HCT116 (cell line): ENCODE results near the gene GALK1. TPM values are rescaled to one million over a fixed set of nuclear protein-coding genes. Genes with fewer than 3 reads are reported as not detected.

Experiments
- ATAC-seq: fragments of 200-7000 bp; cut with Tn5 transposase; 2 replicates; pipeline ENCODE4 v1.9.1; 2020; ENCODE audit warnings: mild to moderate bottlenecking, moderate library complexity
- BruUV-seq: library from RNA; stranded (reverse); fragments of 400-500 nt; replicated peaks from 2 replicates; lab custom pipeline; 2021; lab: Mats Ljungman, UMichigan
- CTCF ChIA-PET: fragments of 300-600 bp; sonication (Branson Sonifier 250); formaldehyde crosslinking; loops from one replicate; lab custom pipeline; 2021; ENCODE audit warnings: antibody characterized with exemption; lab: Charles Lee
- POLR2A ChIA-PET: fragments of 300-600, 350-600 bp; sonication (Branson Sonifier 250); formaldehyde crosslinking; loops from one replicate; lab custom pipeline; 2021; ENCODE audit warnings: antibody characterized with exemption; lab: Charles Lee
- RAD21 ChIA-PET, 2 experiments: fragments of 300-600 bp; sonication (Branson Sonifier 250); formaldehyde crosslinking; loops; one replicate each; lab custom pipeline; 2023; ENCODE audit warnings: low total read pairs in 2 of 2; ENCODE audit not compliant: uncharacterized antibody in 2 of 2, unreplicated experiment in 2 of 2, low non-redundant PET in 1 of 2; lab: Charles Lee
- DNase-seq: peaks from one replicate; pipeline ENCODE4 v3.0.0-alpha.2; 2010; ENCODE audit warnings: low read depth, low spot score
- H2AFZ ChIP-seq: fragments of 200-600 bp; shearing (Covaris generic), sonication (generic); 2 replicates; pipeline ENCODE4 v1.6.1; 2017; ENCODE audit warnings: low read depth, mixed run types, mixed read lengths, antibody characterized with exemption, low read length; ENCODE audit not compliant: poor library complexity, severe bottlenecking
- H3K27ac ChIP-seq: 2 replicates; pipeline ENCODE4 v1.5.1; 2012; ENCODE audit warnings: low read depth, low read length
- H3K27me3 ChIP-seq: fragments of 200-600 bp; sonication (generic); 2 replicates; pipeline ENCODE4 v1.6.1; 2016; ENCODE audit warnings: mixed run types, low read length, mixed read lengths; ENCODE audit not compliant: insufficient read depth
- H3K36me3 ChIP-seq, 2 experiments: fragments of 200-500 bp in 1 of 2; fragments of 200-600 bp in 1 of 2; sonication (Bioruptor generic) in 1 of 2; sonication (generic) in 1 of 2; 2 replicates each; pipeline versions ENCODE4 v1.5.1 to v1.6.1; 2014 to 2016; ENCODE audit warnings: low read length in 2 of 2, inconsistent platforms in 1 of 2, mixed read lengths in 1 of 2, mixed run types in 1 of 2; ENCODE audit not compliant: insufficient read depth in 2 of 2, control insufficient read depth in 1 of 2
- H3K4me1 ChIP-seq, 2 experiments: fragments of 200-600 bp in 1 of 2; sonication (generic) in 1 of 2; 2 replicates each; pipeline versions ENCODE4 v1.5.1 to v1.6.1; 2012 to 2017; ENCODE audit warnings: low read length in 2 of 2, inconsistent platforms in 1 of 2, mild to moderate bottlenecking in 1 of 2, mixed read lengths in 1 of 2, mixed run types in 1 of 2, moderate library complexity in 1 of 2; ENCODE audit not compliant: insufficient read depth in 2 of 2, control insufficient read depth in 1 of 2
- H3K4me2 ChIP-seq: fragments of 200-600 bp; sonication (generic); 2 replicates; pipeline ENCODE4 v1.6.1; 2017; ENCODE audit warnings: mixed run types, low read length, mixed read lengths
- H3K4me3 ChIP-seq, 2 experiments: fragments of 200-600 bp in 1 of 2; sonication (generic) in 1 of 2; replicated peaks in 1 of 2; 2 replicates each; pipeline ENCODE4 v1.5.1; 2011 to 2016; ENCODE audit warnings: low read length in 2 of 2, control low read depth in 1 of 2, low read depth in 1 of 2, mild to moderate bottlenecking in 1 of 2, mixed read lengths in 1 of 2, mixed run types in 1 of 2
- H3K79me2 ChIP-seq: fragments of 200-600 bp; sonication (generic); 2 replicates; pipeline ENCODE4 v1.6.1; 2017; ENCODE audit warnings: mild to moderate bottlenecking, mixed run types, low read length, moderate library complexity, mixed read lengths; ENCODE audit not compliant: insufficient read depth
- H3K9ac ChIP-seq: fragments of 200-600 bp; sonication (generic); 2 replicates; pipeline ENCODE4 v1.6.1; 2016; ENCODE audit warnings: low read length, mixed read lengths
- H3K9me2 ChIP-seq: fragments of 200-600 bp; sonication (generic), shearing (Covaris generic); 2 replicates; pipeline ENCODE4 v1.6.1; 2017; ENCODE audit warnings: mixed run types, mild to moderate bottlenecking, moderate library complexity; ENCODE audit not compliant: insufficient read depth
- H3K9me3 ChIP-seq, 2 experiments: fragments of 200-500 bp in 1 of 2; fragments of 200-600 bp in 1 of 2; sonication (Bioruptor generic) in 1 of 2; sonication (generic) in 1 of 2; 2 replicates each; pipeline ENCODE4 v1.6.1; 2014 to 2017; ENCODE audit warnings: low read length in 2 of 2, mixed read lengths in 2 of 2, inconsistent platforms in 1 of 2, low read depth in 1 of 2, mild to moderate bottlenecking in 1 of 2, mixed run types in 1 of 2, moderate library complexity in 1 of 2; ENCODE audit not compliant: control insufficient read depth in 1 of 2, insufficient read depth in 1 of 2
- H4K20me1 ChIP-seq: fragments of 200-600 bp; sonication (generic), shearing (Covaris generic); 2 replicates; pipeline ENCODE4 v1.6.1; 2017; ENCODE audit warnings: mixed run types, mild to moderate bottlenecking, moderate library complexity; ENCODE audit not compliant: insufficient read depth
- CBX3 ChIP-seq: IDR thresholded peaks from 2 replicates; pipeline ENCODE4 v1.6.1; 2012; ENCODE audit warnings: low read depth
- CTCF ChIP-seq, 3 experiments: fragments of 200-600 bp in 1 of 3; sonication (generic) in 1 of 3; IDR thresholded peaks in 2 of 3; conservative IDR thresholded peaks in 1 of 3; 2 replicates each; pipeline ENCODE4 v1.5.1; 2012 to 2017; ENCODE audit warnings: low read depth in 2 of 3, low read length in 2 of 3, antibody characterized with exemption in 1 of 3, borderline replicate concordance in 1 of 3, control low read depth in 1 of 3, mild to moderate bottlenecking in 1 of 3, mixed read lengths in 1 of 3, mixed run types in 1 of 3, moderate library complexity in 1 of 3; ENCODE audit not compliant: insufficient read depth in 1 of 3
- EGR1 ChIP-seq: IDR thresholded peaks from 2 replicates; pipeline ENCODE4 v1.6.1; 2012; ENCODE audit warnings: low read depth
- ELF1 ChIP-seq: IDR thresholded peaks from 2 replicates; pipeline ENCODE4 v1.6.1; 2012; ENCODE audit warnings: low read depth, borderline replicate concordance
- EZH2 ChIP-seq: fragments of 200-600 bp; sonication (generic); IDR thresholded peaks from 2 replicates; pipeline ENCODE4 v1.6.1; 2017; ENCODE audit warnings: antibody characterized with exemption, mixed run types
- EZH2phosphoT487 ChIP-seq: fragments of 200-600 bp; IDR thresholded peaks from 2 replicates; pipeline ENCODE4 v1.6.1; 2018; ENCODE audit warnings: antibody characterized with exemption, borderline replicate concordance
- FOSL1 ChIP-seq: IDR thresholded peaks from 2 replicates; pipeline ENCODE4 v1.6.1; 2012; ENCODE audit warnings: low read depth
- JUND ChIP-seq: IDR thresholded peaks from 2 replicates; pipeline ENCODE4 v1.6.1; 2012
- RAD21 ChIP-seq: IDR thresholded peaks from 2 replicates; pipeline ENCODE4 v1.6.1; 2012; ENCODE audit warnings: low read depth, mild to moderate bottlenecking
- SIN3A ChIP-seq: IDR thresholded peaks from 2 replicates; pipeline ENCODE4 v1.6.1; 2012; ENCODE audit warnings: low read depth
- ZBTB33 ChIP-seq: IDR thresholded peaks from 2 replicates; pipeline ENCODE4 v1.6.1; 2011; ENCODE audit warnings: mild to moderate bottlenecking, low read length, moderate library complexity; ENCODE audit not compliant: insufficient replicate concordance; ENCODE audit errors: extremely low read depth
- intact Hi-C: fragments of 100-400 bp; cut with micrococcal nuclease; formaldehyde crosslinking; loops from 2 replicates; pipeline ENCODE4 v1.10.0; 2022
- total RNA-seq: library from RNA; stranded (reverse); gene quantifications from one replicate; pipeline ENCODE4 v1.2.1, GENCODE V29; 2021; ENCODE audit not compliant: unreplicated experiment

Gene GALK1
- total RNA-seq, 1 experiment from 2014 or later, result 57.8 TPM

- no peak for TF ChIP-seq EZH2
- no peak for TF ChIP-seq SIN3A
- TF ChIP-seq CBX3, result no peak
Observed at GRCh38 chr17:75742337-75742736, 22.7 kb downstream of the GALK1 start (continued).

- Histone ChIP-seq H4K20me1 (no peaks in the 10 kb centered on the region), H3K4me2 (no peak overlapping the region), H3K27me3 (no peaks in the 10 kb centered on the region), H3K4me1 (no peaks in the 10 kb centered on the region), H3K36me3 (peaks cover 34 to 79% of the 10 kb centered on the region in 2 experiments), H3K4me3 (no peak overlapping the region), H2AFZ (no peak overlapping the region), H3K9ac (no peak overlapping the region), H3K9me3 (no peaks in the 10 kb centered on the region), H3K27ac (no peak overlapping the region; the same call in 1 of the 2 replicates), H3K9me2 (no peaks in the 10 kb centered on the region), H3K79me2 (no peaks in the 10 kb centered on the region; the same call in 1 of the 2 replicates)
- TF ChIP-seq FOSL1 (no peak), ELF1 (no peak), EZH2phosphoT487 (no peak), SIN3A (no peak), RAD21 (no peak), JUND (no peak), CTCF (IDR thresholded peaks at IDR 0.05 in 2 of 3, conservative IDR thresholded peaks at IDR 0.05 in 1 of 3; ENCODE audit: borderline replicate concordance in 1 of 3, insufficient read depth in 1 of 3, low read depth in 2 of 3, low read length in 2 of 3) (no peak), ZBTB33 (no peak), EGR1 (no peak)
- no peak for DNase-seq
- RAD21 ChIA-PET, result no interaction called here
- CTCF ChIA-PET, result no interaction called here
- POLR2A ChIA-PET, result no interaction called here
- intact Hi-C loops, result loop anchor here (10.0 kb wide), 1 partner anchor 226 kb away; the partner anchor contains the start of genes CASKIN2 and TSEN54
- no TSS peak for BruUV-seq
- ATAC-seq, result peak; percentile 13; the same call in 1 of the 2 replicates
Observed at GRCh38 chr17:75740631-75741077, 24.3 kb downstream of the GALK1 start.
